Keratinocyte (primary cell): ENCODE measurements around the gene SDK2.

Source experiments
- CTCF ChIP-seq, 3 experiments: IDR thresholded peaks in 1 of 3; conservative IDR thresholded peaks in 1 of 3; optimal IDR thresholded peaks in 1 of 3; 2 replicates in 2 of 3; 3 replicates in 1 of 3; pipeline versions ENCODE3 to v1.5.1; 2011; ENCODE audit warnings: low read length in 3 of 3, mild to moderate bottlenecking in 3 of 3, moderate library complexity in 2 of 3, control low read depth in 1 of 3, inconsistent platforms in 1 of 3; ENCODE audit not compliant: insufficient read depth in 2 of 3; ENCODE audit errors: extremely low read depth in 1 of 3
- EZH2 ChIP-seq: IDR thresholded peaks from one replicate; pipeline ENCODE4 v1.6.1; 2012; ENCODE audit warnings: inconsistent platforms, mild to moderate bottlenecking, low read length, moderate library complexity

- TF ChIP-seq CTCF (optimal IDR thresholded peaks at IDR 0.05 in 1 of 3, IDR thresholded peaks at IDR 0.05 in 1 of 3, conservative IDR thresholded peaks at IDR 0.05 in 1 of 3; ENCODE audit: extremely low read depth in 1 of 3, insufficient read depth in 2 of 3, low read length in 3 of 3) (no peak), EZH2 (no peak)
Measured at GRCh38 chr17:73325527-73325842, 318.8 kb downstream of the SDK2 start.
